Measurements from ENCODE around the gene TMEM72. TPM values are rescaled to one million over a fixed set of nuclear protein-coding genes. Genes with fewer than 3 reads are reported as not detected.

TMEM72 gene
- total and polyA plus RNA-seq, 2 donors (not counting 3 experiments of a cell fraction or from before 2014, with no cell fraction given) = not detected

- no peaks in the 10 kb centered on the region for H4K20me1 ChIP-seq (replicated peaks; ENCODE audit: control insufficient read depth, extremely low read depth, insufficient read depth, low read length)
- ChIA-PET POLR2A (no interaction called here), CTCF (no interaction called here)
- H3K27me3 ChIP-seq (ENCODE audit: control insufficient read depth in 2 of 2, insufficient read depth in 2 of 2, low read length in 2 of 2) = no peaks in the 10 kb centered on the region
- TF ChIP-seq EZH2 (IDR thresholded peaks at IDR 0.05; ENCODE audit: borderline replicate concordance, low read depth, low read length, severe bottlenecking) (no peak), POLR2AphosphoS5 (IDR thresholded peaks at IDR 0.05; ENCODE audit: insufficient read depth, low read depth, low read length) (no peak), JUN (IDR thresholded peaks at IDR 0.05; ENCODE audit: borderline replicate concordance, insufficient read depth, insufficient read length, low read depth) (no peak), CTCF (IDR thresholded peaks at IDR 0.05; ENCODE audit: extremely low read depth in 1 of 2, insufficient read depth in 1 of 2, low read depth in 1 of 2, low read length in 2 of 2) (no peak), MAX (IDR thresholded peaks at IDR 0.05; ENCODE audit: insufficient read depth, insufficient read length) (no peak), MYC (IDR thresholded peaks at IDR 0.05; ENCODE audit: low read depth, low read length) (no peak), POLR2A (IDR thresholded peaks at IDR 0.05; ENCODE audit: low read depth, low read length) (no peak), FOS (IDR thresholded peaks at IDR 0.05; ENCODE audit: borderline replicate concordance, insufficient read depth, low read length) (no peak), GATA2 (IDR thresholded peaks at IDR 0.05; ENCODE audit: insufficient read depth, insufficient read length, low read depth, low read length) (no peak)
- no peak for DNase-seq (ENCODE audit: low read depth, low spot score)
- no peak overlapping the region for H3K9ac ChIP-seq (replicated peaks; ENCODE audit: extremely low read depth, insufficient read depth, low read length)
- dilution Hi-C loops (cut with MboI; ENCODE audit: extremely low pct_ligation_motif_present, low sequenced_read_pairs) = no loop called here
- H3K9me1 ChIP-seq (replicated peaks; ENCODE audit: control insufficient read depth, extremely low read depth, insufficient read depth, low read length) = no peaks in the 10 kb centered on the region
- H3K4me2 ChIP-seq (ENCODE audit: insufficient read depth, low read length) = no peak overlapping the region
- intact Hi-C loops (cut with micrococcal nuclease) = no loop called here
- no peak overlapping the region for H3K27ac ChIP-seq (ENCODE audit: insufficient read depth, low read depth, low read length)
- H3K9me3 ChIP-seq (replicated peaks; ENCODE audit: control insufficient read depth, insufficient read depth, low read length) = no peaks in the 10 kb centered on the region
- H2AFZ ChIP-seq (ENCODE audit: low read depth, low read length) = no peak overlapping the region
- H3K79me2 ChIP-seq (ENCODE audit: control insufficient read depth, insufficient read depth, low read length) = no peaks in the 10 kb centered on the region
- no peak for FAIRE-seq
- no TSS peak for BruUV-seq (replicated peaks)
- no peaks in the 10 kb centered on the region for H3K4me1 ChIP-seq (ENCODE audit: control insufficient read depth, extremely low read depth, insufficient read depth, low read length)
- no peak overlapping the region for H3K4me3 ChIP-seq (replicated peaks in 1 of 3; ENCODE audit: insufficient read depth in 1 of 3, low read depth in 1 of 3, low read length in 3 of 3)
- H3K36me3 ChIP-seq (ENCODE audit: control insufficient read depth in 2 of 2, extremely low read depth in 1 of 2, insufficient read depth in 2 of 2, low read length in 2 of 2) = no peaks in the 10 kb centered on the region
These were observed 13.3 kb downstream of the TMEM72 start for GRCh38 chr10:44924261-44925040.
